Prostate gland (tissue), 2 donors: Measurements from ENCODE around the gene DLG2.

Experiments used
- CTCF ChIP-seq, 4 experiments: fragments of 200-600 bp in 2 of 4; fragments of 450-650 bp in 2 of 4; sonication (generic) in 2 of 4; IDR thresholded peaks; 1 replicate in 3 of 4; 2 replicates in 1 of 4; pipeline ENCODE4 v1.5.1; 2016 to 2019; ENCODE audit warnings: antibody characterized with exemption in 4 of 4, mild to moderate bottlenecking in 2 of 4, moderate library complexity in 2 of 4
- POLR2A ChIP-seq: fragments of 450-650 bp; IDR thresholded peaks from one replicate; pipeline ENCODE4 v1.6.1; 2016; ENCODE audit warnings: antibody characterized with exemption, mild to moderate bottlenecking
- POLR2AphosphoS5 ChIP-seq: sonication (generic); formaldehyde crosslinking; IDR thresholded peaks from one replicate; pipeline ENCODE4 v1.6.1; 2017; ENCODE audit warnings: antibody characterized with exemption

GRCh38 chr11:85661972-85662664 is 35.0 kb upstream of the DLG2 start:
- TF ChIP-seq CTCF (IDR thresholded peaks at IDR 0.05), result no peak
- no peak for TF ChIP-seq POLR2AphosphoS5
- no peak for TF ChIP-seq POLR2A
